NCI-H187 (cell line): Measurements from ENCODE around the gene PGPEP1.
"Not testable (repeated sequence)": the region's sequence is repeated elsewhere in the genome, so short reads cannot be mapped to it uniquely, and the experiment has no call there.

Experiments
- DNase-seq, 2 experiments: peaks; one replicate each; lab custom pipeline; 2025; lab: John Stamatoyannopoulos, UW

PGPEP1 gene

DNA sequence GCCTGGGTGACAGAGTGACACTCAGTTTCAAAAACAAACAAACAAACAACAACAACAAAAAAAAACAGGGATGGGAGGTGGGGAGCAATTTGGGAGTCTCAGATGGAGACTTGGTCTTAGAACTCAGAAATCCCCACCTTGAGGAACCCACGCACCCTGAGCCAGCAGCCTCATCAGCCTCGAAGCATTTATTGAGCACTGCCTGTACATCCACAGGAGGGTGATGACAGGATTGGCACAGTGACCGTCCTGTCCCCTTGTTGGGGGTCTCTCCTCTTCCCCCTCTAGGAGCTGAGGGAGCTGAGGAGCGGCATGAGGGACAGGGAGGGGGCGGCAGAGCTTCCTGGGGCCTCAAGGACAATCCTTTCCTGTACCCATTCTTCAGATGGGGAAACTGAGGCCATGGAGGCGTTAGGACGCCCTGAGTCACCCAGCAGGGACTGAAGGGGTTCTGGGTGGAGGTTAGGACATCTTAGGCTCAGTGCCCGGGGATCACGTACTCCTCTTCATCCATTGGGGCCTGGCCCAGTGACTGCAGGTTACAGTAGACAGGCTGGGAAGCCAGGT is 51.2 kb downstream of the PGPEP1 start:
- DNase-seq = no peak

DNA sequence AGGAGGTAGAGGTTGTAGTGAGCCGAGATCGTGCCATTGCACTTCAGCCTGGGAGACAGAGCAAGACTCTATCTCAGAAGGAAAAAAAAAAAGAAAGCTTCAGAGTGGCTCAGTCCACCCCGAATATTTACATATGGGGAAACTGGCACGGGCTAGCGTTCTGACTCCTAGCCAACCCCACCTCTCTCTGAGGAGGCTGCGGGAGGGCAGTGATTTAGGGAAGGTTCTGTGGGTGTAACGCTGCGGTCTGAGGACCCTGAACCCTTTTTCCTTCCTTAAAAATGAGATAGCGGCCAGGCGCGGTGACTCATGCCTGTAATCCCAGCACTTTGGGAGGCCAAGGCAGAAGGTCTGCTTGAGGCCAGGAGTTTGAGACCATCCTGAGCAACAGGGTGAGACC is 52.0 kb downstream of the PGPEP1 start:
- no peak for DNase-seq

DNA sequence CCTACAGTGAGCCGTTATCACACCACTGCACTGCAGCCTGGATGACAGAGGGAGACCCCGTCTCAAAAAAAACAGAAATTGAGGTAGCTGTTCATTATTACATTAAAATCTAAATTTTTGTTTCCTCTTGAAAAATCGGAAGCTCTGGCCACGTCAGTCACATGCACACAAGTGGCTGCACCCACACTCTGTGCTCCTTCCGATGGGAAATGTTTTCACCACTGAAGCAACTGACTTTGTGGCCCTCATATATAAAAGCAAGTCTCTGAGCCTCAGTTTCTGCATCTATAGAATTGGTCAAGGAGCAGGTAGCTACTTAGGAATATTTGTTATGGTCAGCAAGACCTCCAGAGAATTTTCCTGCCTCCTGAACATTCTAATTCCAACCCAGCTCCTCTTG is 52.5 kb downstream of the PGPEP1 start:
- DNase-seq = no peak

DNA sequence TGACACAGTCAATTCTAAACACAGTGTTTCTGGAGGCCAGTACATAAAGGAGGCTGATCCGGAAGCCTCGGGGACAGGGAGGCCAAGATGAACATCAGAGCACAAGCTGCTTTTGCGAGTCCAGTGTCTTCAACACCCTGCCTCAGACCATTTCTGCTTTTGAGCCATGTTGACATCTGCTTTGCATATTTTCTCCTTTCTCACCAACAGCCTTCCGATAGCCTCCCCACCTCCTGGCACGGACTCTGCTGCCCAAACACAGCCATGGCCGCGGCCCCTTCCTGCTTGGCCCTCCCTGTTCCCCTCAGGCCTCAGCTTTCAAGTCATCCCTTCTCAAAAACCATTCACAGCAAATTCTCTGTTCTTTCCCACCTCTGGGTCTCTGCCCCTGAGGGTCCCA is 53.4 kb downstream of the PGPEP1 start:
- DNase-seq = no peak

DNA sequence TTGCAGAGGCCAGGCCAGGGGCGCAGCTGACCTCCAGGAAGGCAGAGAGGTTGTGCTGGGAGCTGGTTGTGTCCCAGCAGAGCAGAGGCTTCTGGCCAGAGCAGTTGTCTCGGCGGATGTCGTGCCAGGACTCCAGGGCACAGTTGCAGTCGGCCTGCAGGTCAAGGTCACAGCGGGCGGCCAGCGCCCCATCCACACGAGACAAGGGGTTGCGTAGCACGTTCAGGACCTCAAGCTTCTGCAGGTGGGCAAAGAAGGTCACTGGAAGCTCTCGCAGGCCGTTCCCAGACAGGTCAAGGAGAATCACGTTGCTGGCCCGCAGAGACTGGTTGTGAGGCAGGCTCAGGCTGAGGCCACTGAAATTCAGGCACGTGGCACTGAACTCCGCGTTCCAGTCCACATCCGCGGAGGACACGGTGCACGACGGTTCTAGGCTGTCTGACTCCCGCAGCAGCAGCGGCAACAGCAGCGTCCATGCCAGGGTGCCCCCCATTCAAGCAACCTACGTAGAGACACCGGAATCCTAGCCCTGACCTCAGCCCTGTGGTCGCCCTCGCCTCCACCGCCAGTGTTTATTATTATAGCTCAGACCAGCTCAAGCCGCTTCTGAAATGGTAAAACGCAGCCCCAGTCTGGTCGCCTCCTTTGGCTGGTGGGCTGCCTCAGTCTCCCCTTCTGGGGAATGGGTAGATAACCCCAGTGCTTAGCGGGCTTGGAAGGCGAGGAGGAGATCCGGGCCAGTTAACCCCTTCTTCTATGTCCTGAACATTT is 56.3 kb downstream of the PGPEP1 start:
- no peak for DNase-seq

DNA sequence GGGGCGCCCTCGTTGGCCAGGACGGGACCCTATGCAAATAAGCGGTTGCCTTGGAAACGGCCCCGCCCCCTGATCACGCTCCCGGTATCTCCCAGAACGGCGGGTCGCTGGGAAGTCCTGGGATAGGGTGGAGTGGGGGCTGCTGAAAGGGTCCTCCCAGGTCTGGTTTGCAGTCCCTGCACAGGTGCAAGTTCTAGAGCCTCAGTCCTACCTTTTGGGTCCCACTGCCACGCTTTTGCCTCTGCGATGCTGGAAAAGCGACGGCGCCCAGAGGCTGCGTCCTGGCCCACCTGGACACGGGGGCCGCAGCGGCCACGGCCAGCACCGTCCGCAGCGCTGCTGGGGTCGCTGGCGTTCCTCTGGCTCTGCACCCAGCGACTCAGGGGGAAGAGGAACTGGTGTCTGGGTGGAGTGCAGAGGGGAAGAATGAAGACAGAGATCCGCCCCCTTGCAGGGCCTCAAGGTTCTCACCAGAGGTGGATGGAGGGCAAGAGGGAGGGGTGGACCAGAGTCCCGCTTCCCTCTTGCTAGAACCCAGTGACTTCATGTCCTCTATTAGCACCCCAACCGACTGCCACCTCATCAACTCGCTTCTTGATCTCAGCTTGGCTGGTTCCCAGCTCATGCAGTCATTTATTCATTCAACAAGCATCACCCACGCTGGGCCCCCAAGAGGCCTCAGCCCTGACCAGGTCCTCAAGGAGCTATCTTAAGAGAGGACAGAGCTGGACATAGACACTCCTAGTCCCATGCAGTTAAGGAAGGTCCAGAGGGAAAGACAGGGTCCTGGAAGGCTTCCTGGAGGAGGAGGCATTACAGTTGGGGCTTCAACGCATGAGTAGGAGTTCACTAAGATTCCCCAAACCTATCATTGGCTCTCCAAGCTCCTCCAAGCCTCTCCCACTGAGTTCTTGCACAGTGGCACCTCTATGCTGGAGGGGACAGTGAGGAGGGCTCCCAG is 57.1 kb downstream of the PGPEP1 start, which contains the start of gene LRRC25:
Gene LRRC25, minus strand, starts transcription at position 381 of the 961 bp plus-strand sequence. CDS start 659 bp downstream, outside the sequence.
- DNase-seq = no peak

DNA sequence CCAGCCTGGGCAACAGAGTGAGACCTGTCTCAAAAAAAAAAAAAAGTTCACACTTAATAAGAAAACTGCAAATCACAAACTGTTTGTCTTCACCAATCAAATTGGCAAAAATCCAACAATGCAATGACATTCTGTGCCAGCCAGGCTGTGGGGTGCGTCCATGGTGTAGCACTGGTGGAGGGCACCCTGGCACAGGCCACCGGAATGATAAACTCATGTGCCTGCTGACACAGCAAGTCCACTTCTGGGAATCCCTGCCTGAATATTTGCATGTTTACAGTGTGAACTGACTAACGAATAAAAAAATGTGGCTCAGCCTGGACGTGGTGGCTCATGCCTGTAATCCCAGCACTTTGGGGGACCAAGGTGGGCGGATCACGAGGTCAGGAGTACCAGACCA is 58.6 kb downstream of the PGPEP1 start:
- no peak for DNase-seq

DNA sequence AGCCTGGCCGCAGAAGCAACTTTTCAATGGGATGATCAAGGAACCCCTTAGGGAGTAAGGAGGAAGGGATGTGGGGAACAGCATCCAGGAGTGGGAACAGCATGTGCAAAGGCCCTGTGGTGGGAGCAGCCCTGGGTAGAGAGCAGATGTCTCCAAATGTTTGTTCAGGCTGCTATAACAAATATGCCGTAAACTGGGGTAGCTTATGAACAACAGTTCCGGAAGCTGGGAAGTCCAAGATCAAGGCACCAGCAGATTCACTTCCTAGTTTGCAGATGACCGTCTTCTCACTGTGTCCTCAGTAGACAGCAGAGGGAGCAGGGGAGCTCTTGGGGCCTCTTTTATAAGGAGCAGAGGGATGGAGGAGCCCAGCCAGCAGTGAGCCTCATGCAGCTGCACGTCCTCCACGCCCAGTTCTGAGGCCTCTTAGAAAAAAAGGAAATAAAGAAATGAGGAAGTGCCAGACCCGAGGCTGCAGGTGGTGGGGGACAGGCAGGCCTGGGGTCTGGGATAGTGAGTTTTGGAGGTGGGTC is 61.2 kb downstream of the PGPEP1 start:
- DNase-seq = no peak

DNA sequence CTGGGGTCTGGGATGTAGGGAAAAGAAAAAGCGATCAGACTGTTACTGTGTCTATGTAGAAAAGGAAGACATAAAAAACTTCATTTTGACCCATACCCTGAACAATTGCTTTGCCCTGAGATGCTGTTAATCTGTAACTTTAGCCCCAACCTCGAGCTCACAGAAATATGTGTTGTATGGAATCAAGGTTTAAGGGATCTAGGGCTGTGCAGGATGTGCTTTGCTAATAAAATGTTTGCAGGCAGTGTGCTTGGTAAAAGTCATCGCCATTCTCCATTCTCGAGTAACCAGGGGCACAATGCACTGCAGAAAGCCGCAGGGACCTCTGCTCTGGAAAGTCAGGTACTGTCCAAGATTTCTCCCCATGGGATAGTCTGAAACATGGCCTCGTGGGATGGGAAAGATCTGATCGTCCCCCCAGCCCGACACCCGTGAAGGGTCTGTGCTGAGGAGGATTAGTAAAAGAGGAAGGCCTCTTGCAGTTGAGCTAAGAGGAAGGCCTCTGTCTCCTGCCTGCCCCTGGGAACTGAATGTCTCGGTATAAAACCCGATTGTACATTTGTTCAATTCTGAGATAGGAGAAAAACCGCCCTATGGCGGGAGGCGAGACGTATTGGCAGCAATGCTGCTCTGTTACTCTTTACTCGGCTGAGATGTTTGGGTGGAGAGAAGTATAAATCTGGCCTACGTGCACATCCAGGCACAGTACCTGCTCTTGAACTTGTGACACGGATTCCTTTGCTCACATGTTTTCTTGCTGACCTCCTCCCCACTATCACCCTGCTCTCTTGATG is 62.3 kb downstream of the PGPEP1 start:
- DNase-seq = not testable (repeated sequence)

DNA sequence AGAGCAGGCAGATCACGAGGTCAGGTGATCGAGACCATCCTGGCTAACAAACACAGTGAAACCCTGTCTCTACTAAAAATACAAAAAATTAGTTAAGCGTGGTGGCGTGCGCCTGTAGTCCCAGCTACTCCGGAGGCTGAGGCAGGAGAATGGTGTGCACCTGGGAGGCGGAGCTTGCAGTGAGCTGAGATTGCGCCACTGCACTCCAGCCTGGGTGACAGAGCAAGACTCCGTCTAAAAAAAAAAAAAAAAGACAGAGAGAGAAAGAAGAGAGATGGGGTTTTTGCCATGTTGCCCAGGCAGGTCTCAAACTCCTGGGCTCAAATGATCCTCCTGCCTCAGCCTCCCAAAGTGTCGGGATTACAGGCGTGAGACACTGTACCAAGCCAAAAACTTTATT is 65.4 kb downstream of the PGPEP1 start:
- DNase-seq = not testable (repeated sequence)

DNA sequence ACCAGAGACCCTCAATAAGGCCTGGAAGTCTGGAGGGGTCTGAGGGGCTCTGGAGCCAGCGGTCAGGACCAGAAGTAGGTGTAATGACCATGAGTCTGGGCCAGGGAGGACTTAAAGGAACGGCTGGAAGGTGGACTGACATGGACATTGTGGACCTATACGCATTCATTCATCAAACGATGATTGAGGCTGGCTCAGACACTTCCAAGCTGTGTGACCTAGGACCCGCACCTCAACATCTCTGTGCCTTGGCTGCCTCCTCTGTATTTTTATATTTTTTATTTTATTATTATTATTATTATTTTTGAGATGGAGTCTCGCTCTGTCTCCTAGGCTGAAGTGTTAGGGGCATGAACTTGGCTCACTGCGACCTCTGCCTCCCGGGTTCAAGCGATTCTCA is 66.4 kb downstream of the PGPEP1 start:
- DNase-seq = no peak

DNA sequence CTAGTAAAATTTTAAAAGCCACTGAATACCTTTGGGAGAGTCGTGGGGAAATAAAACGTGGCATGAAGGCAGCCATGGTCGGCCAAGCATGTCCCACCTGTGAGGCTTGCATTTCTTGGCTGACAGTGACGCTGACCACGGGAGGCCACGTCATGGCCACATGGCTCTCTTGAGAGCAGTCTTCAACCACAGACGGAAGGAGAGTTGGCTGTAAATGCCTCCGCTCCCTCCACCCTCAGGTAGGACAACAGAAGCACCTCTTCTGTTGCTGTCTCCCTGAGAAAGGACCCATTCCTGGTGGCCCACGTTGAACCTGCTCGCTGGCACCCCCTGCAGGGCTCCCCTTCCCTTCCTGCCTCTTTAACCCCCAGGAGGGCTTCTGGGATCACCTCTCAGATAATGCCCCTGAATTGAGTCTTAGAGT is 67.7 kb downstream of the PGPEP1 start:
- DNase-seq = no peak

DNA sequence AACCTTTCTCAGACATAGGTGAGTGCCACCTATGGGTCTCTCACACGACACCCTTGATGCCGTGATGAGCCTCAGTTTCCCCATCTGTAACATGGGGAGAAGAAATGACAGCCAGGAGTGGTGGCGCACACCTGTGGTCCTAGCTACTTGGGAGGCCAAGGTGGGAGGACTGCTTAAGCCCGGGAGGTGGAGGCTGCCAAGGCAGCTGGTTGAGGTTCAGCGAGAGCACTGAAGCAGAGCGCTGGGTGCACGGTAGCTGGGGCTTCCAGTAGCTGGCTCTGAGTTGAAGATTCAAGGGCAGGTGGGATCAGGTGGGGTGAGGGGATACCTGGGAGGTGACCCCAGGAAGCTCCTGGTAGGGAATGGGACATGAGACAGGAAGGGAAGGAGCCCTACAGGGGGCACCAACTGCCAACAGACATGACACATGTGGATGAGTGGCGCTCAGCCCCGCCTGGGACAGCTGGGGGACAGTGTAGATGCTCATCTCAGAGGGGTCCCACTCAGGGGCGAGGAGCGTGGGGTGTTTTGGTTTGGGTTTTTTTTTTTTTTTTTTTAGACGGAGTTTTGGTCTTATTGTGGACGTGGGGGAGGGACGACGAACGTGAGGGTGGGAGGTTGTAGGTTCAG is 72.3 kb downstream of the PGPEP1 start:
- no peak for DNase-seq

DNA sequence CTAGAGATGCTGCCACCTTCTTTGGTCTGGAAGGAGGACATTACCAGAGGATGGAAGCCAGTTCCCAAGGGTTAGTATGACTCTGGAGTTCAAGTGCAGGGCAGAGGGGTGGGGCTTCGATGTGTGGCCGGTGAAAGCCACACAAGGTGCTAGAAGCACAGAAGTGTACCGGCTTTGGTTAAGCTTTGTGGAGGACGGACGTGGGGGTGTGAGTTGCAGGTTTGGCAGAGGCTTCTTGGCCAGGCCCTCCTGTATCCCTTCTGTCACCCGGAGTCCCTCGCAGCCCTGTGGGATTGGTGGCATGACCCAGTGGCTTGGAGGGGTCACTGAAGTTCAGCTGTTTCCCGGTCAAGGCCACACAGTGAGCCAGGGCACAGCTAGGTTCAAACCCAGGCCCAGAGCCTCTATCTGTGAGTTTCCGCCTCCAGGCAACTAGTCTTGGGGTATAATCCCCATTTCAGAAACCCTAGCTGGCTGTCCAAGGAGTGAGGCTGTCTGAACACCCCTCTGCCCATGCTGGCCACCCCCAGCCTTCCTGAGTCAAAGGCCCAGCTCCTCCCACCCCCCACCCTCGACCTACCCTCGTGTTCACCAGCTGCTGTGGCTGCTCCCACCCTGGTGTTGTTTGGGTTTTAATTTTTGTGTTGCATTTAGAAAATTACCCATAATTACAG is 74.2 kb downstream of the PGPEP1 start:
- DNase-seq = no peak

DNA sequence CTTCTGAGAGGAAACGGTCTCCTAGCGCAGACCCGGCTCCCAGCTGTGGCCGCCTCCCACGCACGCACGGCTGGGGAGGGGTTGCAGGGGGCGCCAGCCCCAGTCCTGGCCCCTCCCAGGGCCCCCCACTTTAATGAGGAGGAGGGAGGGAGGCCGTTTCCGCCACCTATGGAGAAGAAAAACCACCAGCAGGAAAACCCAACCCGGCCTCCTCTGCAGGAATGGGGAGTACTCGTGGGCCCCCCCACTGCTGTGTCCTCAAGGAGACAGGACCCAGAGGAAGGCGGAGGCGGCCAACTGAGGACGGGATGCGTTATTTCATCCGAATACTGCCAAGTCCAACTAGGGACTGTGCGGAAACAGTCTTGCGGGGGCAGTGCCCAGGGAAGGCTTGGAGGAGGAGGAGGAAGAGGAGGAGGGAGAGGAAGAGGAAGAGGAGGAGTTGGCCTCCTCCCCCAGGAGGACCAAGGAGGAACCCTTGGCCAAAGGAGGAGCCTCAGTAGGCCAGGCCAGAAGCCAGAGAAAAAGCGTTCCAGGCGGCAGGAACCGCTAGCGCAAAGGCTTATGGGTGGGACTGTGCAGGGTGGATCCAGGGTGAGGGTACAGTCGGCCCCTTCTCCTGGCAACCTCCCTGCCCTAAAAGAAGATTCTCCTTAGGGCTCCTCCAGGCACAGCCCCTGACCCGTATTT is 74.9 kb downstream of the PGPEP1 start:
- no peak for DNase-seq

DNA sequence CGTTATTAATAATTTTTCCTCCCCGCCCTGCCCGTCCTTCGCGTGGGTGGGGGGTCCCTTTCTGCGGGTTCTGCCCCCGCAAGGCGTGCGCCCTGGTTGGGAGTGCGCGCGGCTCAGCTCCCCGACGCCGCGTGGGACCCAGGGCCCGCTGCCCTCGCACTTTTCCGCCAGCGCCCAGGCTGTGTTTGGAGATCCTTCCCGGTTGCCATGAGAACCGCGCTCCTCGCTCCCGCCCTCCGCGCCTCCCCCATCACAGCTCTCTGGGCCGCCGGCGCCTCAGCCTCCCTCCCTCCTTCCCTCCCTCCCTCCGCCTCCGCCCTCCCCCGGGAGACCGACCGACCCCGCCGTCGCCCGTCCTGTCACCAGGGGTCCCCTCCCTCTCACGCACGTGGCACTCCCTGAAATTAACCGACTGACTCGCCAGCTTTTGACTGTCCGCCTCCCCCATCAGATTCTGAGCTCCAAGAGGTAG is 76.4 kb downstream of the PGPEP1 start:
- peak in 1 of 2 experiments; percentile 62 for DNase-seq

DNA sequence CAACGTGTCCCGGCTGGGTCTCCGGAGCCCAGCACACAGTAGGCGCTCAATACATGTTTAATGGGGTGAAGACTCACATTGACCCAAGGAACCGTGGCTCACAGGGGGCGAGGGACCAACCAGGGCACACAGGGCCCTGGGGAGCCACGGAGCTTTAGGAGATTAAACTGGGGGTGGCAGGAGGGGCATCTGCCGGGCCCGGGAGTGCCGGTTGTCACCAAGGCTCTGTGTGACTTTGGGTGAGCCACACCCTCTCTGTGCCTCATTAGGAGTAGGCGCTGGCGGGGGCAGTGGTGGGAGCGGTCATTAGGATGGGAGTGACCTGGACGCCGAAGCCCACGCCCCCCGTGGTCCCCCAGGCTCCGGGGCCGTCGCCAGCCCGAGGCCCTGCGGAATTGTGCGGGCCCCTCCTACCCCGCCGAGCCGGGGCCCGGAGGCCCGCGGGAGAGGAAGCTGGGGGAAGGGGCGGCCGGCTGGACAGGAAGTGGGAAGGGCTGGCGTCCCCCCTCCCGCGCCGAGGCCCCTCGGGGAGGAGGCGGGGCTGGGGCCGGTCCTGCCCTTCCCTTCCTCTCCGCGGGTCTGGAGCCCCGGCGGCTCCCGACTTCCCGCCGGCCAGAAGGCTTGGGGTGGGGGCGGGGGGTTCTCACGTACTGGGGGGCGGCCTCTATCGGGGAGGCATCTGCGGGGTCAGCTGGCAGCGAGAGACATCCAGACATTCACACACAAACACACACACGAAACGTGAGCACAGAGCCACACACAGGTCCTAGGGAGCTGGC is 77.0 kb downstream of the PGPEP1 start:
- no peak for DNase-seq

DNA sequence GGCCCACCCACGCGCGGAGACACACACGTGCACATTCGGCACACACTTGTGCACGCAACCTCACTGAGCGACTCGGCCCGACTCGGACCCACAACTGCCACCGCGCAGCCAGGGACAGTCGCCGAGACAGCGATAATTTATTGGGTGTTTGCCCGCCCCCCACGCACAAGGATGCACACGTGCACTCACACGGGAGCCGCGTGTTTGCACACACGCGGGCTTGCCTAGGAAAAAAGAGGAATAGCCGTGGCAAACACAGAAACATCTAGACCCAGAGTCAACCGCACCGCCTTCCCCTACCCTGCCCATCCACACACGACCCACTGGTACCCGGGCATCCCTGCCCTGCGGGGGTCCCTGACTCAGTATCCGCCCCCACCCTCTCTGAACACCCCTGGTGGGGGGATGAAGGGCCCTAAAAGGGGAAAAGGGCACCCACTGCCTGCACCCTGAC is 77.7 kb downstream of the PGPEP1 start:
- no peak for DNase-seq
